Activated CD8-positive, alpha-beta memory T cell treated with anti-CD3 and anti-CD28 coated beads for 24 hours (primary cell): ENCODE results near the gene APOL3.
"Not testable (repeated sequence)": the region's sequence is repeated elsewhere in the genome, so short reads cannot be mapped to it uniquely, and the experiment has no call there.

Experiments
- DNase-seq: peaks from one replicate; pipeline ENCODE4 v3.0.0-alpha.2; 2020

APOL3 gene

DNA sequence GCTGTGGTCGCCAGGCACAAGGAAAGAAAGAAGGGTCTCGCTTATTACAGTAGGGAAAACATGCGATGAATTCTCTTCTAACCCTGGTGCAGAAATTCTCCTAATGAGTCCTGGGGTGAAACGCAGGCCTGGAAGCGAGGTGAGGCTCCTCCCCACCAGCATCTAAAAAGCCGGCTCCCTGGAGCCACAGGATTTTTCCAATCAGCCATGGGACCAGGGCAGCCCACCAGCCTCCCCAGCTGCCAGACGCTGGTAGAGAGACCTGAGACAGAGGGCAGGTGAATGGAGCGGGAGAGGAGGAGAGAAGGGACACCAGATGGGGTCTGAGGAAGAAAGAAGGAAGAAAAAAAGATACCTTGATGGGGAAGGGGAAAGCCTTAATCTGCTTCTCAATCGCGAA is 28.6 kb downstream of the APOL3 start:
- DNase-seq: no peak

DNA sequence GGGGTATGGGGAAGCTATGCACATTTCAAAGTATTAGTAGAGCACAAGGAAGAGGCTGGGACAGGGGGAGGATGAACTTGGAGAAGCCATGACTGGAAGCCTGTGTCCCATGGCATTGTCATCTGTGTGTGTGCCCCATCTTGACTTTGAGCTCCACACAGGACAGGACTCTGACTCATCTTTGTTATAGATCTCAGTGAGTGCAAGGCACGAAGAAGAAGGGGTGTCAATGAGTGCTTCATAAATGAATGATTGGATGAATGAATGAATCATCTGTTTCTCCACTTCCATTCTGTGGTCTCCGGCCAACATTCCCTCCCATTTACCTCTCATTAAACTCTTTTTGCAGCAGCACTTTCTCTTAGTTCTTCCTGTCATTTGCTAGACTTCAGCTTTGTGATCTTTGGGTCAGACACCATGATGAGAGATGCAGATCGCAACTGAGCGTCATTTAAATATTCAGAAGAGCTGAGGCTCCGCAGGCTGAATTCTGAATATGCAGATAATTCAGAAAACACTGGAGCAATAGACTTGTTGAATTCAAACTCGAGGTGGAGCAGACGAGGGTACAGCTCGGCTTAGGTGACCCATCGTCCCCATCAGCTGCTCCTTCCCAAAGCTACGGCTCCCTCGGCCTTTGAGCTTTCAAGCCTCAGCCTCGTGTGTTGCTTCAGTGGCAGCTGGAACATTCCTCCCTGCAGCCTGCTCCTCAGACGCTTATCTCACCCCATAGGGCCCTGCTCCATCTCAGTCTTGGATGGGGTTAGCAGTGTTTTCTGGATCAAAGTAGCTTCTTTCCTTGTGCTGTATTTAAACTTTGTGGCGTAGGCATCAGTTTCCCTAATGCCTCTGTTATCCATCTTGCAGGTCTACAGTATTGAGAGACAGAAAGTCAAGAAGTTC is 30.8 kb downstream of the APOL3 start:
- DNase-seq: no peak

DNA sequence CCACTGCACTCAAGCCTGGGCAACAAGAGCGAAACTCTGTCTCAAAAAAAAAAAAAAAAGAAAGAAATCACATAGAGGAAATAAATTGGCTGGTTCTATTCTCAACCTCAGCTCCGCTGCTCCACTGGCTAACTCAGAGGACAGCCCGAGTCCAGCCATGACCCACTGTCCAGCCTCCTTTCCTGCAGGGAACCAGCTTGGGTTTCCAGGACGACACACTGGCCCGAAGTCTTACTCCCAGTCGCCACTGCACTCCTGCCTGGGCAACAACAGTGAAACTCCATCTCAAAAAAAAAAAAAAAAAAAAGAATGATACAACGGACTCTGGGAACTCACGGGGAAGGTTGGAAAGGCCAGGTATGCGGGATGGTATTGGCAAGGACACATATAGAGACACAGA is 31.5 kb downstream of the APOL3 start:
- DNase-seq: no peak

DNA sequence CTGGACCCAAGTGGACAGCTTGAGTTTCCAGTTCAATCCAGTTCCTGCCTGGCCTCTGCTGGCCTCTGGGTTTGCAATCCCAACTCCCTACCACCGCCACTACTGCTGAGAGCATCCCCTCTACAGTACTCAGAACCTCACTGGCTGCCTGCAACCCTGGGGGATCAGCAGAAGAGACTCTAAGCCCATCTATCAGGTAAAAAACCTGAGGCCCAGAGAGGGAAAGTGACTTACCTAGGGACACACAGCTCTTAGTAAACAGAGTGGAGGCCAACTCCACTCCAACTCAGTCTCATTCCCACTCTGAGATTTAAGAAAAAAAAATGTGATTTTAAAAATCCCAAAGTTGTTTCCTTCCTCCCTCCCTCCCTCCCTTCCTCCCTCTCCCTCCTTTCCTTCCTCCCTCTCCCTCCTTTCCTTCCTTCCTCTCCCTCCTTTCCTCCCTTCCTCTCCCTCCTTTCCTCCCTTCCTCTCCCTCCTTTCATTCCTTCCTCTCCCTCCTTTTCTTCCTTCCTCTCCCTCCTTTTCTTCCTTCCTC is 34.5 kb downstream of the APOL3 start:
- no peak for DNase-seq

DNA sequence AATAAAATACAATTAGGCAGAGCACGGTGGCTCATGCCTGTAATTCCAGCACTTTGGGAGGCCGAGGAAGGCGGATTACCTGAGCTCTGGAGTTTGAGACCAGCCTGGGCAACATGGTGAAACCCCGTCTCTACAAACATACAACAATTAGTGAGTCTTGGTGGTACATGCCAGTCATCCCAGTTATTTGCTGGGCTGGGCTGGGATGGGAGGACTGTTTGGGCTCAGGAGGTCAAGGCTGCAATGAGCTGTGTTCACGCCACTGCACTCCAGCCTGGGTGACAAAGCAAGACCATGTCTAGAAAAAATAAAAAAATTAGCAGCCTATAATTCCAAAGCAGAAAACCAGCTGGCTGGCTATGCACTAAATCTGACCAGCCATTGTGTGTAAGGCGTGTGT is 35.1 kb downstream of the APOL3 start:
- no peak for DNase-seq

DNA sequence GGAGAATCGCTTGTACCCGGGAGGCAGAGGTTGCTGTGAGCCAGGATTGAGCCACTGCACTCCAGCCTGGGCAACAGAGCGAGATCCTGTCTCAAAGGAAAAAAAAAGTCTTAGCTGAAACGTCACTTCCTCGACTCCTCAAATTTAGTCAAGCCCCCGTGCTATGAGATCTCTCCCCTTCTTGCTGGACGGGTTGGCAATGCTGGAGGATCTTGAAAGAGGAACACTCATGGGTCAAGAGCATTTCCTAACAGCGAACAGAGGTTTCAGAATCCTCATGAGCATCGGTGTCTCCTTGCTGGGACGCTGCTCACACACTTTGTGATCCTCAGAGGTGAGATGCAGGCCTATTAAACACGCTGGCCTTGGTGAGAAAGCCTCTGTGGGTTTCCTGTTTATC is 35.9 kb downstream of the APOL3 start:
- DNase-seq: no peak

DNA sequence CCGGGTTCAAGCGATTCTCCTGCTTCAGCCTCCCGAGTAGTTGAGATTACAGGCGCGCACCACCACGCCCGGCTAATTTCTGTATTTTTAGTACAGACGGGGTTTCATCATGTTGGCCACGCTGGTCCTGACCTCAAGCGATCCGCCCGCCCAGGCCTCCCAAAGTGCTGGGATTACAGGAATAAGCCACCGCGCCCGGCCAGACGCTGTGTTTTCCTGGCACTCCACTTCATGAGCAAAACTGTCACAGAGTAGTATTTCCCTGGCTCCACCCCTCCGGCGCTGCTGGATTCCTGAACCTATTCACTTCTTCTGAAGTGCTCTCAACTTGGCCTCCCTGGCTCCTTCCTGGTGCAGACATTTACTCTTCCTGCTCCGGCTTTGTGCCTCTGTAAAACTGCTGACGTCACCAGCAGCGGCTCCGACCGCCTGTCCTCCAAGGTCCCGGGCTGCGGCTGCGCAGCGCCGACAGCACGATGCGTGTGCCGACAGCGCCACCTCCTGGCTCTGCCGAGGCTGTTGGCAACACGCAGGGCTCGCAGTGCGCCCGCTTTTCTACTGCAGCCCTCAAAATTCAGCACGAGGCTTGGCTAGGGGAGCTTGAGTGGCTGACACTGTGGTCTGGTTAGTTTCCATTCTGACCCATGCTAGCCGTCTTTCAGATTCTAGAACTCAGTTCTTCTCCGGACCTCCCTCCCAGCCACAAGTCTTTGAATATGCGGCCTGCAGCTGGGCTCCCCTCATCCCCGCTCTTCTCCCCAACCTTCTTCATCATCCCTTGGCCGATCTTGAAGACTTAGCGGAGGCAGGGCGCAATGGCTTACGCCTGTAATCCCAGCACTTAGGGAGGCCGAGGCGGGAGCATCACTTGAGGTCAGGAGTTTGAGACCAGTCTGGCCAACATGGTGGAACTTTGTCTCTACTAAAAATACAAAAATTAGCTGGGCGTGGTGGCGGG is 36.6 kb downstream of the APOL3 start:
- DNase-seq: peak; percentile 94

DNA sequence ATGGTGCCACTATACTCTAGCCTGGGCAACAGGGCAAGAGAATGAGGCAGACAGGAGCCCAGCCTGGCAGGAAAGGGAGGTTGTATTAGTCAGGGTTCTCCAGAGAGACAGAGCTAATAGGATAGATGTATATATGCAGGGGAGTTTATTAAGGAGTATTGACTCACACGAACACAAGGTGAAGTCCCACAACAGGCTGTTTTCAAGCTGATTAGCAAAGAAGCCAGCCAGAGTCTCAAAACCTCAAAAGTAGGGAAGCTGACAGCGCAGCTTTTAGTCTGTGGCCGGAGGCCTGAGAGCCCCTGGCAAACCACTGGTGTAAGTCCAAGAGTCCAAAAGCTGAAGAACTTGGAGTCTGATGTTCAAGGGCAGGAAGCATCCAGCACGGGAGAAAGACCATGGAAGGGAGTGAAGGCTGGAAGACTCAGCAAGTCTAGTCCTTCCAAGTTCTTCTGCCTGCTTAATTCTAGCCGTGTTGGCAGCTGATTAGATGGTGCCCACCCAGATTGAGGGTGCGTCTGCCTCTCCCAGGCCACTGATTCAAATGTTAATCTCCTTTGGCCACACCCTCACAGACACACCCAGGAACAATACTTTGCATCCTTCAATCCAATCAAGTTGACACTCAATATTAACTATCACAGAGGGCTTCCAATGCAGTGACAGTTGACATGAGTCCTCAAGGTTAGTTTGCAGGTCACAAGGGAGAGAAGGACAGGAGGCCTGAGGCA is 39.8 kb downstream of the APOL3 start:
- DNase-seq: not testable (repeated sequence)

DNA sequence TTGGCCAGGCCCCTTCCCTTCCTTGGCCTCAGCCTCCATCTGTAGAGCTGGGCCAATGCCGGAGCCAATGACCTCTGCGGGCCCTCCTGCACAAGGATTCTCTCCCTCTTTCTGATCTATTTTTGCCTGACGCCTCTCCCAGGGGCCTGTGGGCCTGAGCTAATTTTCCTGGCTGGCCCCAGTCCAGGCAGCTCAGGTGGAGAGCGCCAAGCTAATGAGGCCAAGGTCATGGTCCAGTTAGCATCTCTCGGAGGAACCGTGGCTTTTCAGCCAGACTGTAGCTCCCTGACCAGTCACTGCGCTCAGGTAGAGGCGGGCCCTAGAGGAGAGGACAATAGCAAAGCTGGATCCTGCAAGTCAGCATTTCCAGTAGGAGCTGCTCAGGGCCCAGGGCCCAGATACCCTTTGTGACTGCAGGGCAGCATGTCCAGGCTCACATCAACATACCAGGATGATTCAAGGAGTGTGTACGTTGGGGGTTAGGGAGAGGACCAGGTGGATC is 43.5 kb downstream of the APOL3 start:
- no peak for DNase-seq

DNA sequence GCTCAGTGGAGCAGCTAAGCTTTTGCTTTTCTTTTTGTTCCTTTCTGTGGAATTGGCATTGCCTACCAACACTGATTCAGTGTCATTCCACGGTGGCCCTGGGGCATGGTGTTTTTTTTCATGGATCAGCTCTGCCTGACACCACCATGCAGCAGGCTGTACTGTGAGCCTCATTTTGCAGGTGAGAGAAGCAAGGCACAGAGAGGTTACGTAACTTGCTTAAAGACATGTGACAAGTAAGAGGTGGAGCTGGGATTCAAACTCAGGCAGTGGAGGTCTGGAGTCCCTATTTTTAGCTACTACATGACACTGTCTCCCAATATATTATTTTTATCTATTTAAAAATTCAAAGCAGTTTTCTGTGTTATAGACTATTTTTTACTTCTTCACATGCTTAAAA is 44.4 kb downstream of the APOL3 start:
- DNase-seq: no peak

DNA sequence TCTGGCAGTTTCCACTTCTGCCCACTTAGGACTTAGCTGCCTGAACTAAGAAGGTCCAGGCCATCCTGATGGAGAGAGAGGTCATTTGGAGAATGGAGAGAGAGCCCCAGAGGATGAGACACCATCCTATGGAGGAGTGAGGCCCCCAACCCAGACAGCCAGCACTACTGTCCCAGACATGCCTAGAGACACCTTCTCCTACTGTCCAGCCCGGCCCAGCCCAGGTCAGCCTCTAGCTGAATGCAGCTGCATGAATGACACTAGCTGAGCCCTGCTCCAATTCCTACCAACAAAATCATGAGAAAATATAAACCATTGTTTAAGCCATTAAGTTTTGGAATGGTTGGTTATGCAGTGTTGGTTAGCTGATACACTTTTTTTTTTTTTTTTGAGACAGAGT is 47.4 kb downstream of the APOL3 start:
- DNase-seq: no peak

DNA sequence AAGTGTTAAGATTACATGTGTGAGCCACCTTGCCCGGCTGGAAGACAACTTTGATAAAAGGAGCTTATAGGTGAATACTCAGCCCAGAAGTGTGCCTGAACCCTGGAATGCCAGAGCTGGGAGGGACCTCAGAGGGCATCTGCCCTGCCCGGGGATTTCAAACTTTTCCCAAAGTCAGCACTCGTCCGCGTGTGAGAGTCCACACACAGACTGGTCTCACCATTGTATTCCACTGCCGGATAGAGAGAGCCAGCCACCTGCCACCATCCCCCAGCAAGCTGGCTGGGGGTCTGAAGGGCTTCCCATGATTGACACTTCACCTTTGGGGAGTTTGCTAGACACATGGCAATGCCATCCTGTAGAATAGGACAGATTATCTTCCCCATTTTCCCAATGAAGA is 49.2 kb downstream of the APOL3 start:
- DNase-seq: no peak

DNA sequence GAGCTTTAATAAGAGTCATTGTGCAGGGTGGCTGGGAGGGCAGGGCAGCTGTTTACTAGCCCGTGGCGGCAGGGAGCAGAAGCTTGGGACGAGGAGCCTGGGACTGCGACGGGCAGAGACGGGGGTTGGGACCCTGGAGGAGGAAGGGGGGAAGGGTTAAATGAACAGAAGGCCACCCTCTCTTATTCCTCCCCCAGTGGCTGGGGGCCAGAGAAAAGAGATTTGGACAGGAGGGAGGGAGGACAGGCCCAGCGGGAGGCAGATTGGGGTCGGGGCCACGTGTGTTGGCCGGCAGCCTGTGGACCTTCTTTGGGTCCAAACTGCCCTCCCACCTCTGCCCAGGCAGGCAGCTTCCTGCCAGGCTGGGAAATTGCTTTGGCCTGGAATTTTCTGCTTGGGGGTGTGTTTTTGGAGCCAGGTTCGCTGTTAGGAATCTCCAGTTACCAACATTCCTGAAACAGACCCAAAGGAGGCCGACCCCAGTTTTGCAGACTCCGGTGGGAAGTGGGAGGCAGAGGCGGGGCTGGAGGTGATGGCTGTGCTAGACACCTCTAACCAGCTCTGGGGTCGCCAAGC is 50.2 kb downstream of the APOL3 start:
- DNase-seq: no peak

DNA sequence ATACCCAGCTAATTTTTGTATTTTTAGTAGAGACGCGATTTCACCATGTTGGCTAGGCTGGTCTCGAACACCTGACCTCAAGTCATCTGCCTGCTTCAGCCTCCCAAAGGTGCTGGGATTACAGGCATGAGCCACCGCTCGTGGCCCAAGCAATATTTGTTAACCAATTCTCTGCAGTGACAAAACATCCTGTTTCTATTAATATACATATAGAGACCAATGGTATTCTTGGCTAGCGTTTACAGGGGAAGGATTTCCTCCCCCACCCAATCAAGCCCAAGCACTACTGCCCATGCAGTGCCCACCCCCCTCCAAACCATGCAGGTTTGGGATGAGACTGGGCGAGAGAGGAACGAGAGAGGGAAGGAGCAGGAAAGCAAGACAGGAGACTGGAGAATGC is 53.1 kb downstream of the APOL3 start:
- DNase-seq: no peak

DNA sequence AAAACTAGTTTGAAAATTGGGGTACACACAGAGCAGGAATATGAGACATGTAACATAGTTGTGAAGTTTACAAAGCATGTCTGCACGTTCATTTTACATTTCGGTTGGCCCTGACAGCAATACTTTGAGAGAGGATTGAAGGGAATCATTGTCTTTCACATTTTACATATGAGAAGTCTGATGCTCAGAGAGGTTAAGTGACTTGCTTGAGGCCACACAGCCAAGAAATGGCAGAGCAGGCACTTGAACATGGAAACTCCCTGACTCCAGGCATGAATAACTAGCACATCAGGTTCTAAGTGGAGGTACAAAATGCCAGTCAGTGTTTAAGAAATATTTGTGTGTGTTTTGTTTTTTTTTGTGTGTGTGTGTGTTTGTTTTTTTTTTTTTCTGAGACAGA is 53.6 kb downstream of the APOL3 start:
- DNase-seq: no peak

DNA sequence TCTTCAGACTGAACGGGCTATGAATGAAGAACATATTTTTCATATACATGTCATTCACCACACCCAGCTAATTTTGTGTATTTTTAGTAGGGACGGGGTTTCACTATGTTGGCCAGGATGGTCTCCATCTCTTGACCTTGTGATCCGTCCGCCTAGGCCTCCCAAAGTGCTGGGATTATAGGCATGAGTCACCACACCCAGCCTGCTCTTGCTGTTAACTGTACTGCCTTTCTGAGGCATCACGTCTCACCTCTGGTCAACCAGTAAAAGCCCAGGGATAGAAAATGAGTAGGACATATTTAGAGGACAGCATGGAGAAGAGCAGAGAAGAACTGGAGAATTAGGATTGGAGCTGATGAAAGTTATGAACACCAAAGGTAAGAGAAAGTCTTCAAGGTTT is 55.6 kb downstream of the APOL3 start:
- DNase-seq: no peak

DNA sequence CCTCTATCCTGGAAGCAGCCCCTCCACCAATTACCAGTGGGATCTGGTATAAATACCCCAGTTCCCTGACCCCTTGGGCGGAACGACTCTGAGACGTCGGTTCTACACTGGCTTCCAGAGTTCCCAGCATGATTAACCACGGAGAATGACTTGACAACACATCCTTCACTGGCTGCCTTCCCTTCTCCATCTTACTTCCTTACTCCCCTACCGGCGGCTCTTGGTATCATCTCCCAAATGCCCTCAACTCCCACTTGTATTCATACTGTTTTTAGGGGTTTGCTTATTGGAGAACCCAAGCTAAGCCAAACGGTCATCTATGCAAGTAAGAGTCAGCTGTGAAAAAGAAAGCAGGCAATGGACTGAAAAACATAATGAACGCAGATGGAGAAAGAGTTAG is 56.1 kb downstream of the APOL3 start:
- no peak for DNase-seq

DNA sequence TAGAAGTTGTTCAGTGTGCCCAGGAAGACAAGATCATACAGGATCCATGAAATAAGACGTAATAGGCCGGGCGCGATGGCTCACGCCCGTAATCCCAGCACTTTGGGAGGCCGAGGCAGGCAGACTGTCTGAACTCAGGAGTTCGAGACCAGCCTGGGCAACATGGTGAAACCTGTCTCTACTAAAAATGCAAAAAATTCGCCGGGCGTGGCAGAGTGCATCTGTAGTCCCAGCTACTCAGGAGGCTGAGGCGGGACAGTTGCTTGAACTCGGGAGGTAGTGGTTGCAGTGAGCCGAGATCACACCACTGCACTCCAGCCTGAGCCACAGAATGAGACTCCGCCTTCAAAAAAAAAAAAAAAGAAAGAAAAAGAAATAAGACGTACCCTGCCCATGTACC is 56.7 kb downstream of the APOL3 start:
- no peak for DNase-seq

DNA sequence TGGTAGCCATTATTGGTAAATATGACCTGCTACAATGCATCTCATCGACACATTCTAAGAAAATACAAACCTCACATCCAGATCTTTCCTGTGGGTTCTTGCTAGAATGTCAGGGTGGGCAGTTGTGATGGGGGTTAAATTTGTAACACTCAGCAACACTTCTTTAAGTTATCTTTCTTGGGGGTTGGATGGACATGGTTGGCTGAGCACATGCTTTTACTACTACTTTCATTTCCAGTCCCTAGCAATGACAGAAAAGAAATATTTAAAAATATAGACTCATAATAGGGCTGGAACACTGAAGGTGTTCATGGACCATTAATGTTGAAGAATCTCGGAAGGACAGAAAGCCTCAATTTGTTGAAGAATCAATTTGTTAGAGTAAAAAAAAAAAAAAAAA is 57.6 kb downstream of the APOL3 start:
- DNase-seq: no peak

DNA sequence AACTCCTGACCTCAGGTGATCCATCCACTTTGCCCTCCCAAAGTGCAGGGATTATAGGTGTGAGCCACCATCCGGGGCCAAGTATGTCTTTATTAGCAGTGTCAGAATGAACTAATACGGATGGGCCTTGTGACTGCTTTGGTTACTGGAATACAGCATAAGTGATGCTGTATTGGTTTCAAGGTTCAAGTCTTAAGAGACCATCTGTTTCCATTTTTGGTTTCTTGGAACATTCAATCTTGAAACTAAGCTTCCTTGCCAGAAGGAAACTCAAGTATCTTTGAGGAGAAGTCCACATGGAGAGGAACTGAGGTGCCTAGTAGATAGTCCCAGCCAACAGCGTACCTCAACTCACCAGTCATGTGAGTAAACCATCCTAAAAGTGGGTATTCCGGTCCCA is 58.8 kb downstream of the APOL3 start:
- no peak for DNase-seq

DNA sequence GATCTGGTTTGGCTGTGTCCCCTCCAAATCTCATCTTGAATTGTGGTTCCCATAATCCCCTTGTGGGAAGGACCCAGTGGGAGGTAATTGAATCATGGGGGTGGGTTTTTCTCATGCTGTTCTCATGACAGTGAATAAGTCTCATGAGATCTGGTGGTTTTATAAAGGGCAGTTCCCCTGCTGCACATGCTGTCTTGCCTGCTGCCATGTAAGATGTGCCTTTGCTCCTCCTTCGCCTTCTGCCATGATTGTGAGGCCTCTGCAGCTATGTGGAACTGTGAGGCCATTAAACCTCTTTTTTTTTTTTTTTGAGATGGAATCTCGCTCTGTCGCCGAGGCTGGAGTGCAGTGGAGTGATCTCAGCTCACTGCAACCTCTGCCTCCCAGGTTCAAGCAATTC is 59.6 kb downstream of the APOL3 start:
- not testable (repeated sequence) for DNase-seq

DNA sequence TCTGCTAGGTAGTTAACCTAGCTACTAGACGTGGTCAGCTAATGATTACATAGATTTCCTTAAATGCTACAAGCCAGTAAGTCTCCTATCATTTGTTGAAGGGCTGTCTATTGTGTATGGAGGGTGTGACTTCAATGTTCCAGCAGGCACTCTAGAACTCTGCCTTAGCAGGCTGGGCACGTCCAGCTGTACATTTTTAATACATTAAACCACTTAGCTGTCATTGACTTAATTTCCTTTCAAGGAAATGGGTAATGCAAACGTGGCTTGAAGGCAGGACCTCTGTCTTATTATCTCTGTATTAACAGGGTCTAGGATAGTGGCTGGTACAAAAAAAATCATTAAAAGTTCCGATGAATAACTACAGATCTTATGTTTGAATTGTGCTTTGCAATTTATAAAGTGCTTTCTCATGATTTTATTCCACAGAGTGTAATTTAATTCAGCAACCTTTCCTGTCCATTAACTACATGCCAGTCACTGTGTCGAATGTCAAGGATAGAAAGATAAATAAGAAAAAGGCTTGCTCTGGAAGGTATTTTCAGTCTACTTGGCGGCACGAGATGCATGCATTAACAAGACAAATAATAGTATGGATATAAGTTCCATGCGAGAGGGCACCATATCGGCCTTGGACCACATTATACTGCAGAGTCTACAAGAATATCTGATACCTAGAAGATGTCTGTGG is 60.3 kb downstream of the APOL3 start:
- no peak for DNase-seq
